Measurements from ENCODE around the gene IGFBP3. TPM values are rescaled to one million over a fixed set of nuclear protein-coding genes. Genes with fewer than 3 reads are reported as not detected.

IGFBP3 gene
- 970 and 2,831 TPM in 2 replicates for total RNA-seq

GRCh38 chr7:45920502-45921380 lies at the start of gene IGFBP3:
TSS of gene IGFBP3 (minus strand) at chr7:45921272. CDS start at chr7:45921140, 132 bp downstream.

GRCh38 chr7:45888185-45888992 lies 32.7 kb downstream of the IGFBP3 start, which contains the start of gene IGFBP1:
TSS of gene IGFBP1 (plus strand) at chr7:45888488. CDS start at chr7:45888653, 165 bp downstream.

GRCh38 chr7:45873035-45873354 lies 48.1 kb downstream of the IGFBP3 start, which contains the start of gene CCDC201:
TSS of gene CCDC201 (minus strand) at chr7:45873082. CDS start at chr7:45873007, 75 bp downstream.

Other genes starting within 250 kb of the IGFBP3 start
- not detected in 2 replicates for gene CCDC201, start 48.2 kb downstream of the IGFBP3 start, total RNA-seq
- gene IGFBP1, start 32.8 kb downstream of the IGFBP3 start, total RNA-seq = 0.37 and 2.1 TPM in 2 replicates